Measurements from ENCODE around the gene DPEP2.
A peak's percentile ranks its signal among the peaks of the same experiment; 100 is the strongest.
"Not testable (repeated sequence)": the region's sequence is repeated elsewhere in the genome, so short reads cannot be mapped to it uniquely, and the experiment has no call there.

Gene DPEP2

DNA sequence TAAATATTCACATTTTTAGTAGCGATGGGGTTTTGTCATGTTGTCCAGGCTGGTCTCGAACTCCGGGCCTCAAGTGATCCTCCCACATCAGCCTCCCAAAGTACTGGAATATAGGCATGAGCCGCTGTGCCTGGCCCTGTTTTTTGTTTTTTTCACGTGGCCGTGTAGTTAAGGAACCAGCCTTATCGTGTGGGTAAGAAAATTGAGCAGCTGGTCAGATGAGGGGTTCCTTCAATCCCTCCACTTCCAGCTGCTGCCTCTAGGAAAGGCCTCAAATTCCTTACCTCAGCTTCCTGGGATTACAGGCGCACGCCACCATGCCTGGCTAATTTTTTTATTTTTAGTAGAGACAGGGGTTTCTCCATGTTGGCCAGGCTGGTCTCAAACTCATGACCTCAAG lies 5.9 kb upstream of the DPEP2 start:
- no peak for DNase-seq

DNA sequence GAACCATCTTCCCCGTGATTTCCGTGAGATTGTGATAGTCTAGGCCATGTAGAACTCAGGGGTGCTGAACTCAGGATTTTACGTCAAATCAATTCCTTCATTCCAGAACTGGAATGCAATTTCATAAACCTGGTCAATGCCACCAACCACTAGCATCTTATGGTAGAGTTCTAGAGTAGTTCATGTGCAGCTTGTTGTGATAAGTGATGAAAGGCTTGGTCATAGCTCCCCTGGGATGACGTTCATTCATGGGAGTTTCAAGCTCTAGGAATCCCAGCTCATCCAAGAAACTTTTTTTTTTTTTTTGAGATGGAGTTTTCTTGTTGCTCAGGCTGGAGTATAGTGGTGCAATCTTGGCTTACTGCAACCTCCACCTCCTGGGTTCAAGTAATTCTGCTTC lies 3.7 kb upstream of the DPEP2 start:
- DNase-seq = peak; percentile 57

DNA sequence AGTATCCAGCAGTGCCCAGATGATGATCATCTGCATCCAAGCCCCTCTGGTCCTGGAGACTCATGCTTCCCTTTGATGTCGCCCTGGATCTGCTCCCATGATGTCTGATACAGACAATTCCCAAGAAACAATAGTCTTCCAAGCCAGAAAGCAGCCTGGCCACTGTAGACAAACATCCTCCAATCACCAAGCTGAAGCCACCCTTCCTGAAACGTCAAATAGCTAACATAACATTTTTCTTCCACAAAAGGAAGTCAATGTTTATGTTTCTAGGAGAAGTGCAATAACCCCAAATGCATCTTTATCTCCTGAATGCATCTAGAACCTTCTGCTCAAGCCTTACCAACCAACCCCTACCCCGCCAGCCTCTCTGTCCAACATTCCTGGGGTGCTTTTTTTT lies 1.2 kb upstream of the DPEP2 start:
- DNase-seq = no peak

DNA sequence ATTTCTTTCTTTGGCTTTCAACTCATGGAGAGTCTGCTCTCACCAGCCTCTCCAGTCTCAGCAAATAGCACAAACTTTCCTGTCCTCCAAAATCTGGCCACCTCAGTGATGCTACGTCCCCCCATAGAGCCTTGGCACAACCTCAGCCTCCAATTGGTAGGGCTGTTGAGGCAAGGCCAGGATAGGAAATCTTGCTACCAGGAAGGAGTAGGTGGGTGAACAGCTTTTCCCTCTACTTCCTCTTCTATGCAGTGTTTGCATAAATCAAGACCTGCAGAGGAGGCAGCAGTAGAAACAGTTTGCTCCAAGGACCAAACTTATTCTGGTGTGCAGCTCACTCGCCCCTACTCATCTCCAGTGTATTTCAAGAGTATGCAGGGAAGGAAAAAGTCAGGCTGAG lies 701 bp upstream of the DPEP2 start:
- no peak for DNase-seq

DNA sequence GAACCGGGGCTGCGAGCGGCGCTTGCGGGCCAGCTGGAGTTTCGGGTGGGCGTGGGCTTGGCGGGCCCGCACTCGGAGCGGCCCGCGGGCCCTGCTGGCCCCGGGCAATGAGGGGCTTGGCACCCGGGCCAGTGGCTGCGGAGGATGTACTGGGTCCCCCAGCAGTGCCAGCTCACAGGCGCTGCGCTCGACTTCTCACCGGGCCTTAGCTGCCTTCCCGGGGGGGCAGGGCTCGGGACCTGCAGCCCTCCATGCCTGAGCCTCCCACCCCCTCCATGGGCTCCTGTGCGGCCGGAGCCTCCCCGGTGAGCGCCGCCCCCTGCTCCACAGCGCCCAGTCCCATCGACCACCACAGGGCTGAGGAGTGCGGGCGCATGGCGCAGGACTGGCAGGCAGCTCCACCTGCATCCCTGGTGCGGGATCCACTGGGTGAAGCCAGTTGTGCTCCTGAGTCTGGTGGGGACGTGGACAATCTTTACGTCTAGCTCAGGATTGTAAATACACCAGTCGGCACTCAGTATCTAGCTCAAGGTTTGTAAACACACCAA lies 979 bp downstream of the DPEP2 start:
- DNase-seq = not testable (repeated sequence)

DNA sequence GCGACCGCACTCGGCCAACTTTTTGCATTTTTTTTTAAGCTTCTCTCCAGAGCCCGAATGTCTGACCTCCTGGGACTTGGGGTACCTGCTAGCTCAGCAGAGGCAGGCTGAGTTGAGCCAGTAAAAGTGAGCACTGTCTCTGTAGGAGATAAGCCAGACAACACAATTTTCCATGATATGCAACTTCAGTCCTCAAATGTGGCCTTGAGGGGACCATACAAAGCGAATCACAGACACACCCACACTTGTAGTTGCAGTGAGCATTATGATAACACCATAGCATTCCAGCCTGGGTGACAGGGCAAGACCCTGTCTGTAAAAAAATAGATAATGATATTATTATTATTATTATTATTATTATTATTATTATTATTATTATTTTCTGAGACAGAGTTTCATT lies 2.6 kb downstream of the DPEP2 start:
- no peak for DNase-seq

DNA sequence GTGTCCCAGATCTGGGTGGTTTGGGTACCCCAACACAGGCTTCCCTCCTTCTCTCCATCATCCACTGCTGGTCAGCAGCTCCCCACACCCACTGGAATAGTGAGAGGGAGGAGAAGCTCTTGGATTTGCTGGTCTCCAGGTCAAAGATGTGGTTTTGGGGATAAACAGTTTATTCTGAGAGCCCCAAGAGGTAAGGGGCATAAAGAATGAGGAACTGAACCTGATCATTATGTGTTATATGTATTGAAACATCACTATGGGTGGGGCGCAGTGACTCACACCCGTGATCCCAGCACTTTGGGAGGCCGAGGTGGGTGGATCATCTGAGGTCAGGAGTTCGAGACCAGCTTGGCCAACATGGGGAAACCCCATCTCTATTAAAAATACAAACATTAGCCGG lies 3.9 kb downstream of the DPEP2 start:
- DNase-seq = no peak

DNA sequence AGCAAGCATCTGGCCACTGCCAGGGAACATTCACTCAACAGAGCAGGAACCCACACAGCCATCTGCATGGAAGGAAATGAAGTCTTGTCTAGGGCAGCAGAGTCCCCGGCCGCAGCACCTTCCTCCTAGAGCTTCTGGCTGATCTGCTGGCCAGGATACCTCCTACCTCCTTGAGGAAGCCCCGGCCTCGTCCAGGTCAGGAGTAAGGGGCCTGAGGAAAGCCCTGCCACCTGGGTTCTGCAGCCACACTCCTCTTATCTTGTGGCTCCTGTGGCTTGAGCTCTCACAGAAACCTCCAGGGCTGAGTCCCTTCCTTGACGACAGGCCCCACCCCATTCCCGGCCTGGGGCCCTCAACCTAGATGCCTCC lies 5.3 kb downstream of the DPEP2 start:
- DNase-seq = not testable (repeated sequence)

DNA sequence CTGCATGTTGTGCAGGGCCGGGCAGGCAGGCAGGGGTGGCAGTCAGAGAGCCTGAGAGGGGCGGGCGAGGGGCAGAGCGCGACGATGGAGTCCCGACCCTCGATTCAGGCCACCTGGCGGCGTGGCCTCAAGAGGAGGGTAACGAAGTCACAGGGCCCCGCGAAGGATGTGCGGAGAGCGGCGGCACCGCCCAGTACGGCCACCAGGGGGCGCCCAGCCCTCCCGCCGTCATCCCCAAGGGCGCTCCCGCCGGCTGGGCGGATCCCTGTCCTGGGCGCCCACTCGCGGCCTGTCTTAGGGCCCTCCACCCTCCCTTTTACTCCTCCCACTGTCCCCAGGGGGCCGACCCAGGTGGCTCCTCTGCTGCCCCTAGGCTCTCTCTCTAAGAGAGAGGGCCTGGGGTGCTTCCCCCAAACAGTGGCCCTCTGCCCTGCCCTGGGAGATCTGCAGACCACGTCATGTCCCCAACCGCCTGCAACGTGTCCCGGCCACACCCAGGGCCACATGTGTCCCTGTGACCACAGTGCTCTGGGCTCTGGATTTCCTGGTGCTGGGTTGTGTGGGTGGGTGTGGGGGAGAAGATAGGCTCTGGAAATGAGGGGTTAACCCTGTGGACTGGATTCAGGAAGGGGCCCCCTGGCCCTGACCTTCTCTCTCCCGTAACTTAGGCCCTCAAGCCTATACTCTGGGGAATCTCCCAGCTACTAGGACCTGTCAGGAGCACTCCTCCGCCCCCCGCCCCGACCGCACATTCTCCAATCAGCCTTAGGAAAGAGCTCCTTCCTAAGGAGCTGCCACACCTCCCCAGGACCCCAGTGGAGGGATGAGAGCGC lies 5.9 kb downstream of the DPEP2 start:
- DNase-seq = peak; percentile 75

DNA sequence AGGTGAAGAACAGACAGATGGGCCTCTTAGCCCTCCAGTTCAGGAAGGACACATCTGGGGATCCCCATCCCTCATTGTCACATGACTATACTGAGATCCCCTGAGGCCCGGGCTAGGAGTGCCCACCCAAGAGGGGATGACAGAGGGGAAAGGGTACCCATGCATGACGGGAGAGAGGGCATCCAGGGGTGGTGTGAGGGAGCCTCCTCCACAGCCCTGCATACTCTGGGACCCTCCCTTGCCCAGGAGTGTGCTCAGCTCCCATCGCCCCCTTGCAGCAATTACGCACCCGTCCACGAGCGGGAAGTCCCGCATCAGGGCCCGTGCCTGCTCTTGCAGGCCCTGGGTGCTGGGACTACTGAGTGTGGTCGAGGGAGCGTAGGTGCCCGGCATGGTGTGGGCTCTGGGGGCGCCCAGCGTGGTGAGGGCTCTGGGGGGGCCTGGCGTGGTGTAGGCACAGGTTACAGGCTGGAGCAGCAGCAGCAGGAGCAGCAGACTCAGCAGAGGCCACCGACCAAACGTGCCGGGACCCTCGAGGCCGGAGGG lies 6.5 kb downstream of the DPEP2 start:
- DNase-seq = no peak

DNA sequence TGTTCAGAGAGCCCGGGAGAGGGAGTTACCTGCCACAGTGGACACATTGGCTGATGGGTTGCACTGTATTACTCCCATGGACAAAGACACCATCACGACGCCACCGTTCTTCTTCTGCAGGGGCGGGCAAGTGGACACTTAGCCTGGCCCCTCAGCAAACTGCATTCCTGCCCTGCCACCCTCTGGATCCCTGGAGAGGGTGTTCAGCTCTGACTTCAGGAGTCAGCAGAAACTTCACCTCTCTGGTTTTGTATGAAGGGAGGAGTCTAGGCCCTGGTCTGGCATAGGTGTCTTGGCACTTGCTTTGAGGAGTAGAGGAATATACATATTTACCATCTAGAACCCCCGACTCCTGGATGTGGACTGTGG lies 9.3 kb downstream of the DPEP2 start:
- no peak for DNase-seq

DNA sequence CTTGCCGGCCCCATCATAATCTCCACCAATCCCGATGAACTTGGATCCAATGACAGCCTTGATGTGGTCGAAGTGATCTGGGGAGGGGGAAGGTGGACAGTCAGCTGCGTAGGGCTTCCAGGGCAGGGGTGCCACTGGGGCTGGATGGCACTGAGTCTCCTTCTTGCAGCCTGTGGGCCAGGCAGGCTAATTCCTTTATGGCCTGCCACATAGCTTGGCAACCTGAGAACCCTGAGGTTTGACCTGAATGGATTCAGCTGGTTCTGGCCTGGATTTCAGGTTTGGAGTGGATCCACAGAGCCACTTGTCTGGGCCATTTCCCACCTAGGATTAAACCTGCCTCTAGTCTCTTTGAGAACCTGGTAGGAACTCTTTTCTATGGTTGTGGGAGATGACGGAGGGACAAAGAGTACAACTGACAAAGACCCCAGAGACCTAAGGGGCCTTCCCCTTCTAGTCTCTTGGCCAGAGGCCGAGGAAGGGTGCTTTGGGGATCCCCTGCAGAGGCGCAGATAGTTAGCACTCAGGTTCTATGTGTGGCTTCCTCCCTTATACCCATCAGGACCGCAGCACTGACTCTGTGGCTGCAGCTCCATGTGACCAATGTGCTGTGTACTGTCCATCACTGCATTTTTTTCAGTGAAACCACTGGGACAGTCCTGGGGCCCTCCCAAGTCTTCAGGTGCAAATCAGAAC lies 9.8 kb downstream of the DPEP2 start:
- no peak for DNase-seq

DNA sequence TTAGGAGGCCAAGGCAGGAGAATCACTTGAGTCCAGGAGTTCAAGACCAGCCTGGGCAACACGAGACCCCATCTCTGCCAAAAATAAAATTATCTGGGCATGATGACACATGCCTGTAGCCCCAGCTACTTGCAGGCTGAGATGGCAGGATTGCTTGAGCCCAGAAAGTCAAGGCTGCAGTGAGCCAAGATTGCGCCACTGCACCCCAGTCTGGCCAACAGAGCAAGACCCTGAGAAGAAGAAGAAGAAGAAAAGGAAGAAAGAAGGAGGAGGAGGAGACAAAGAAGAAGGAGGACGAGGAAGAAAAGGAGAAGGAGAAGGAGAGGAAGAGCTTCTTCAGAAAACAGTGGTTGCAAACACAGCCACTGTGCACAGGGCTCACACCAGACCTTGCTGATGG lies 10.6 kb downstream of the DPEP2 start:
- DNase-seq = no peak

DNA sequence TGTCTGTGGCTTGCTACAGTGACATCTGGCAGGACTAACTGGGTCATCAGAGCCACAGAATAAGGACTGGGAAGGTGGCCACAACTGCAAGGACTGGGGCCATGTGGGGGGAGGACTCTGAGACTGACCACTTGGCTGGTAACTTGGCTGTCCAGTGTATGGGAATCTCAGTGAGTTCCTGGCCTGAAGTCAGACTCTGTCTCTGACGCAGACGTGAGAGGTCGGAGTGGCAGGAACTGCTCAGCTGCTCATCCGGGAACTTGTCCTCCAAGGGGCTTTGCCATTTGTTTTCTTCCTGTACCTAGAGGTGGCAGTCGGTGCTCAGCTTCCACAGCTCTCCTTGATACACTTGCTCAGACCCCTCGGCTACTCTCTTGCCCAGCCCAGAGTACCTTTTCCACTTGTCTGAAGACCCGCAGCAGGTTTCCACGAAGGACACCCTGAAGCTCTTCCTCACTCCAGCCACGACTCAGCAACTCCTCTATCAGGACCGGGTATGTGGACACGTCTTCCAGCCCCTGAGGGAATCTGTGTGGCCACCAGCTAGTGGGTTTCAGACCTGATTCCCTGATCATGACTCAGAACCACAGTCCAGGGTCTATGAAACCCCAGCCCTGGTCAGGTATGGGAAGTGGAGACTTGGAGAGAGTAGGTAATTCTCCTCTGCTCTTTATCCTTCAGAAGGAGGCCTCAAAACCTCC lies 11.7 kb downstream of the DPEP2 start:
- DNase-seq = no peak

DNA sequence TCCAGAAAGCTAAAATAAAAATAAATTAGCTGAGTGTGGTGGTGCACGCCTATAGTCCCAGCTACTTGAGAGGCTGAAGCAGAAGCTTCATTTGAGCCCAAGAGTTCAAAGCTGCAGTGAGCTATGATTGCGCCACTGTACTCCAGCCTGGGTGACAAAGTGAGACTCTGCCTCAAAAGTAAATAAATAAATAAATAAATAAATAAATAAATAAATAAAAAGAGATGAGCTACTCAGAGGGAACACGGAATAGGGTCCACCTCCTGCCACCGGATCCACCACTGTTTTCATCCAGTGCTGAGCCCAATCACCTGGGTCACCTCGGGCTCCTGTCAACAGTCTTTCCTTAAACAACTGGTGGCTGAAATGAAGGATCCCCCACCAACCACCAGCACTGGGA lies 12.3 kb downstream of the DPEP2 start:
- DNase-seq = no peak

DNA sequence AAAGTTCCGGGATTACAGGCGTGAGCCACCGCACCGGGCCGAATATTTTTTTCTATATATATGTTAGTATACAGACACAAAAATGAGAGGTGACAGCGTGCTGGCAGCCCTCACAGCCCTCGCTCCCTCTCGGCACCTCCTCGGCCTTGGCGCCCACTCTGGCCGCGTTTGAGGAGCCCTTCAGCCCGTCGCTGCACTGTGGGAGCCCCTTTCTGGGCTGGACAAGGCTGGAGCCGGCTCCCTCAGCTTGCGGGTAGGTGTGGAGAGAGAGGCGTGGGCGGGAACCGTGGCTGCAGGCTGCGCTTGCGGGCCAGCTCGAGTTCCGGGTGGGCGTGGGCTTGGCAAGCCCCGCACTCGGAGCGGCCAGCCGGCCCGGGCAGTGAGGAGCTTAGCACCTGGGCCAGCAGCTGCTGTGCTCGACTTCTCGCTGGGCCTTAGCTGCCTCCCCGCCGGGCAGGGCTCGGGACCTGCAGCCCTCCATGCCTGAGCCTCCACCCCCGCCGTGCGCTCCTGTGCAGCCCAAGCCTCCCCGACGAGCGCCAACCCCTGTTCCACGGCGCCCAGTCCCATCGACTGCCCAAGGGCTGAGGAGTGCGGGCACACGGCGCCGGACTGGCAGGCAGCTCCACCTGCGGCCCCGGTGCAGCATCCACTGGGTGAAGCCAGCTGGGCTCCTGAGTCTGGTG lies 17.1 kb downstream of the DPEP2 start:
- no peak for DNase-seq

DNA sequence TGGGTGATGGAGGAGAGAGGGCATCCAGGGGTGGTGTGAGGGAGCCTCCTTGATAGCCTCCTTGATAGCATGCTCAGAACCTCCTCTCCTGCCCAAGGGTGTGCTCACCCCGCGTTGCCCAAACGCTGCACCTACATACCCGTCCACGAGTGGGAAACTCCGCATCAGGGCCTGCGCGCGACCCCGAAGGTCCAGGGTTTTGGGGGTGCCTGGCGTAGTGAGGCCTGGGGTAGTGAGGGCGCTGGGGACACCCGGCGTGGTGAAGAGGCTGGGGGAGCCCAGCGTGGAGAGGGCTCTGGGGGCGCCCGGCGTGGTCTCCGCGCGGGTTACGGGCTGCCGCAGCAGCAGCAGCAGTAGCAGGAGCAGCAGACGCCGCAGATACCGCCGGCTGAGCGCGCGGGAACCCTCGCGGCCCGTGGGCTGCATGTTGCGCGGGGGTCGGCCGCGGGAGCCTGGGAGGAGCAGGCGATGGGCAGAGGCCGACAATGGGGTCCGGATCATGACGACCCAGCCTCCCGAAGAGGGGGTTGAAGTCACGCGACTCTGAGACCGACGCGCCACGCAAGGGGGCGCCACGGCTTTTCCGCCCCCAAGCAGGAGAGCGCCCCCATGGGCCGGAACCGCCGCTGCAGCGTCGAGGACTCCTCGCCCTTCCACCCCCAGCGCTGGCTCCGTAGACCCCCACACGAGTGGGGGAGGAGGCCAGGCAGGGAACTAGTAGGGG lies 19.2 kb downstream of the DPEP2 start, which contains the start of gene DPEP3:
Gene DPEP3, minus strand, starts transcription at position 545 of the 724 bp plus-strand sequence. Its CDS starts 119 bp downstream, at position 426.
- no peak for DNase-seq

DNA sequence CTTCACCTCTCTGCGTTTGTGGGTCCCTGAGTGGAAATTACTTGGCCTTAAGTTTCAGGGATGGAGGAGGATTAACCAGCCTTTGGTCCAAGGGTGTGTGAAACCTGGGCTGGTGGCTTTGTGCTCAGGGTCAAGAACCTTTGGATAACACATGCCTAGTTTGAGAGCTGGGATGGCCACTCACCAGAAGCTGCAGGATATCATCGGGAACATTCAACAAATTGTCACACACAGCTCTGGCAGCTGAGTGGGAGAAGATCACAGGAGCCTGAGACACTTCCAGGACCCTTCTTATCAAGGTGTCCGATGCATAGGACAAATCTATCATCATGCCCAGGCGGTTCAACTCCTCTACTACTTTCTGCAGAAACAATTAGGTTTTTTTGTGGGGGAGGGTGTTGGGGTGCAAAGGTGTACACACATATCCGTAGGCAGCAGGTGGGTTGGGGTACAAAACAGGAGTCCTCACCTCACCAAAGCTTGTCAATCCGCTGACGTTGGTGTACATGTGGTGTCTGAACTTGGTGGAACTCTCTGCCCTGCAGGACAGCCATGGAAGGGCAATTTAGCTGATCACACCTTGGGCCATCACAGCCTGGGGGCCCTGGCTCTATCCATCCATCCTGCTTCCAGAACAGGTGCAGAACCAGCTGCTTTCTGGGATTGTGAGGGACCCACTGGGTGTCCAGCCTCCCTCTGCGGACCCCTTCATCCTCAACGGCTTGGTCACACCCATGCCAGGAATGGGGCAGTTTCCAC lies 21.6 kb downstream of the DPEP2 start:
- DNase-seq = no peak

DNA sequence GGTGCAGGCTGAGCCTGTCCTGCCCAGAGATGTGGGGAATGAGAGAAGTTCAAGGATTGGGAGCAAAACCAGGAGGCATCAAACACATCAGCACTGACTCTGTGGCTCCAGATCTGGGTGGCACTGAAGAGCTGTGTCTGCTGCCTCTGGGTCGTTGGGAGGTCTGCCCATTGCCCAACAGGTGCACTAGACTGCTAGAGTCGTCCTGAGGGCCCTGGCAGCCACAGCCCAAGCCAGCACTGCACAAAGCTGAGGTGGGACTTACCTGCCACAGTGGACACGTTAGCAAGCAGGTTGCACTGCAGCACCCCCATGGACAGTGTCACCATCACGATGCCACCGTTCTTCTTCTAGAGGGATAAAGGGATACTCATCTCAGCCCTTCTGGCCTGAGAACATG lies 22.3 kb downstream of the DPEP2 start:
- DNase-seq = no peak

DNA sequence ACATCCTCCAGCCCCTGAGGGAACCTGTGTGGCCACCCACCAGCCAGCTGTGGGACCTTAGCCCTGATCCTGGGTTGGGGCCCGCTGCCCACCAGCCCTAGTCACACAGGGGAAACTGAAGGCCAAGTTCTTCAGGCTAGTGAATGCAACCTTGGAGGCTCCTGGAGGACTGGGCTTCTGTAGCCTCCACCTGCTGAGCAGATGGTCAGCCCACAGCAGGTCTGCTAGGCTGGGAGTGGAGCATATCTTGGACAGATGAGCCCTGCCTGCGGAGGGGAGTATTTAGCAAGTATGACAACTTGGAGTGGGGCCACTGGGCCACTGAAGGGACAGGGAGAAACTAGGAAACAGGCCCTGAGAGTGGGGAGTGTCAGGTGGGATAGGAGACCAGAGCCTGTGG lies 23.1 kb downstream of the DPEP2 start:
- no peak for DNase-seq
